ENCODE results near the gene TMEM89.

TMEM89 gene, protein sequence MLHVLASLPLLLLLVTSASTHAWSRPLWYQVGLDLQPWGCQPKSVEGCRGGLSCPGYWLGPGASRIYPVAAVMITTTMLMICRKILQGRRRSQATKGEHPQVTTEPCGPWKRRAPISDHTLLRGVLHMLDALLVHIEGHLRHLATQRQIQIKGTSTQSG

GRCh38 chr3:48621461-48621869 is at the start of gene TMEM89:
Gene TMEM89, minus strand, starts transcription at chr3:48621769. Its CDS starts 13 bp downstream, at chr3:48621756.
- no peak within 1 kb of the TSS for H3K4me3 ChIP-seq (ENCODE audit: low read length)
- no peak for TF ChIP-seq CTCF (IDR thresholded peaks at IDR 0.05; ENCODE audit: insufficient read depth, low read depth, low read length, missing control alignments)
- no peak for DNase-seq (ENCODE audit: low read depth)

DNA sequence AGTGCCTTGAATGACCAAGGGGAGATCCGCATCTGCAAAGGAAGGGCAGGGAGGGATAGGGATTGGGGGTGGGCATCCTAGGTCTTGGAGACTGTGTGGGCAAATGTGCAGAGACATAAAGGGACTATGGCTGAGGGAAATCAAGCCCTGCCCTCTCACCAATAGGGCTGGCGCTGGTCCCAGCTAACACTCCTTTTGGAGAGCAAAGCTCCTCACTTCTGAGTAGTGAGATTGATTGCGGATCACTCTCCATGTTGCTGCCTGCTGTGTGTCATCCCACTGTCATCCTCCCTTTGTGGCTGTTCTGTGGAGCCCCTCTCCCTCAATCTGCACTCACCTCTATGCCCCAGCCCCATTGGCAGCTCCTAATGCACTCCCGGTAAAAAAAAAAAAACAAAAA is 43.4 kb upstream of the TMEM89 start:
- no peak overlapping the region for H3K4me3 ChIP-seq (ENCODE audit: low read length)
- no peak for TF ChIP-seq CTCF (IDR thresholded peaks at IDR 0.05; ENCODE audit: insufficient read depth, low read depth, low read length, missing control alignments)
- DNase-seq (ENCODE audit: low read depth) = no peak

DNA sequence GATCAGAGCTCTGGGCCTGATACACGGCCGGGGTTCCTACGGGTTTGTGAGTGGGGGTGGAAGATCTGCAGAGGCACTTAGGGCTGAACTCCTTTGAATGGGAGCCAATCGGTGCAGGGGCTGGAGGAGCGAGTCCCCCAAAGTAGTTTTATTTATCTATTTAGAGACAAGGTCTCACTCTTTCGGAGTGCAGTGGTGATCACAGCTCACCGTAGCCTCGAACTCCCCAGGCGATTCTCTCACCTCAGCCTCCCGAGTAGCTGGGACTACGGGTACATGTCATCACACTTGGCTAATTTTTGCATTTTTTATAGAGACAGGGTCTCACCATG is 42.7 kb upstream of the TMEM89 start:
- no peak for TF ChIP-seq CTCF (IDR thresholded peaks at IDR 0.05; ENCODE audit: insufficient read depth, low read depth, low read length, missing control alignments)
- DNase-seq (ENCODE audit: low read depth) = no peak
- H3K4me3 ChIP-seq (ENCODE audit: low read length) = peak overlapping the region; percentile 14

DNA sequence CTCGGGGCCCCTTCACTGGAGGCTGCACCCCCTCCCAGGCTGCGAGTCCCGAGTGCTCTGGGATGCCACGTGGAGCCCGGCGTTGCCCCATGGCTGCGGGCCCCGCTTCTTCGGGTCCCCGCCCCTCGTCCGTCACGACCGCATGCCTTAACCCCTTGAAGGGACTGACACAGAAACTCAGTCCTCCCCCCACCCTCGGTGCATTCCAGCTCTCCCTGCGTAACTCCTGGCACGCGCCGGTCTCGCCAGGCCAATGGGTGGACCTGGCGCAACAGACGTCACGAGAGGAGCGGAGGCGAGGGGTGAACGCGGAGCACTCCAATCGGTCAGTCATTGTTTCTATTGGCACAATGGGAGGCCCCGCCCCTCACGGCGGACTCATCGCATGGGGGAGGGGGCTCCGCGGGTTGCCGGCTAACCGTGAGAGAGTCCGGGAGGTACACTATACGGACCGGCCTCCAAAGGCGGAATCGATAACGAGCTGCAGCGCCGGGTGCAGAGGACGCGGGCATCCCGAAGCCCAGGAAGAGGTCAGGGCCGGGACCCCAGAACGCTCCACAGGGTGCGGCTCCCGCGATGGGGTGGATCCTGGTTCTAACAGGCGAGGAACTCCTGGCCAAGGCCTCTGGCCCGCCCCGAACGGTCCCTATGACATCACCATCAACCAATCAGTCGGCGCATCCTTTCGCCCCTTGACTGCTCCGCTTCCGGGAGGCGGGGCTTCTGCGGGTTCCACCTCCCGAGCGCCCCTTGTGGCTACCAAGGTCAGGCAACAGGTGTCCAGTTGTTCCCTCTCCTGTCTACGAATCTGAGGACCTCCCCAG is 42.1 kb upstream of the TMEM89 start:
- DNase-seq (ENCODE audit: low read depth) = peak; percentile 100
- peak overlapping the region; percentile 72 for H3K4me3 ChIP-seq (ENCODE audit: low read length)
- TF ChIP-seq CTCF (IDR thresholded peaks at IDR 0.05; ENCODE audit: insufficient read depth, low read depth, low read length, missing control alignments) = peak; percentile 75

GRCh38 chr3:48662753-48663488 is 41.4 kb upstream of the TMEM89 start, which contains the start of gene CELSR3:
Gene CELSR3, minus strand, starts transcription at chr3:48662886. Its CDS starts 252 bp downstream, at chr3:48662634.
- TF ChIP-seq CTCF (IDR thresholded peaks at IDR 0.05; ENCODE audit: insufficient read depth, low read depth, low read length, missing control alignments) = no peak
- peak; percentile 96 for DNase-seq (ENCODE audit: low read depth)
- peak within 1 kb of the TSS; percentile 72 for H3K4me3 ChIP-seq (ENCODE audit: low read length)

DNA sequence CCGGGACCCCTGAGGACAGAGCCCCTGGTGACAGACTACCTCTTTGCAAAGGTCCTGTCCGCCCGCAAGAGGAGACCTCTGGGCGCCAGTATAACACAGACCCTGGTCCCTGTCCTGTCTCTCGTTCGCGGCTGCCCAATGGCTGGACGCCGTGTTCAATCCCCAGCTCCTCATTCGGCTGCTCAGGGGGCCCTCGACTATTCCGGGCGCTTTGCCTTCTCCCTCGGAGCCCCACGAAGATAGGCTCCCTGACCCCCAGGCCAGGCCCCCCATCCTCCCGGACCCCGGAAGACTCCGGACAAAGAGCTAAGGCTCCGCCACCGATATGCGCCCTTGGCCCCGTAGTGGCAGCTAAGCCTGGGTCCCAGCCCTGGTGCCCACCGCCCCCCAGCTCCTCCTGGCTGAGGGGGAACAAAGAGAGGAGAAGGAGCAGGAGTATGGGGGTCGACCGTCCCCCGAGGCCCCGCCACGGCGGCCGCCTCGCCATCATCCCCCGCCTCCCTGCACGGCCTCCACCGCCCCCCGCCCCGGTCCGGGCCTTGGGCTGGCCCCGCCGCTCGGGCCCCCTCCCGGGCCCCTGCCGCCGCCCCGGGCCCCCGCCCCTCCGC is 40.7 kb upstream of the TMEM89 start:
- TF ChIP-seq CTCF (IDR thresholded peaks at IDR 0.05; ENCODE audit: insufficient read depth, low read depth, low read length, missing control alignments) = no peak
- DNase-seq (ENCODE audit: low read depth) = no peak
- peak overlapping the region; percentile 16 for H3K4me3 ChIP-seq (ENCODE audit: low read length)
